ENCODE results near the gene PANK4. TPM values are rescaled to one million over a fixed set of nuclear protein-coding genes. Genes with fewer than 3 reads are reported as not detected.

PANK4 gene
- polyA plus RNA-seq, 2 of the 4 experiments (the other 2 are of a cell fraction): 8.1 to 13.8 TPM

- Histone ChIP-seq H3K27ac (no peak overlapping the region), H3K9me3 (no peaks in the 10 kb centered on the region), H3K4me1 (peaks cover 25% of the 10 kb centered on the region), H3K4me2 (no peak overlapping the region), H3K4me3 (no peak overlapping the region)
- FAIRE-seq (no peak), ATAC-seq (no peak), DNase-seq (ENCODE audit: low read depth in 1 of 2, low spot score in 1 of 2) (no peak)
- 91% methylated on average over 17 of the region's 21 CpGs for WGBS (ENCODE audit: missing lambda C conversion rate)
- no peak for TF ChIP-seq ELK1 (IDR thresholded peaks at IDR 0.05; ENCODE audit: low read depth, low read length)
- no peak for TF ChIP-seq RNF2 (IDR thresholded peaks at IDR 0.05; ENCODE audit: borderline replicate concordance, low read depth)
- TF ChIP-seq BCL3 (IDR thresholded peaks at IDR 0.05): no peak
- TF ChIP-seq HOXB13 (CRISPR knock-in tag; IDR thresholded peaks at IDR 0.05; ENCODE audit: low read depth): no peak
- no peak for TF ChIP-seq BHLHE40 (IDR thresholded peaks at IDR 0.05; ENCODE audit: low read depth, low read length)
- TF ChIP-seq E2F6 (IDR thresholded peaks at IDR 0.05; ENCODE audit: borderline replicate concordance, low read depth): no peak
- no peak for TF ChIP-seq USF2 (IDR thresholded peaks at IDR 0.05)
- no peak for TF ChIP-seq EHF (CRISPR knock-in tag; IDR thresholded peaks at IDR 0.05)
- TF ChIP-seq GATA3 (IDR thresholded peaks at IDR 0.05; ENCODE audit: borderline replicate concordance): no peak
- CTCF ChIA-PET: interaction anchor here (1.8 kb wide), 1 partner anchor 26 kb away, joined by 7 read pairs; no protein-coding TSS in a partner anchor
- POLR2A ChIA-PET: no interaction called here
Measured at GRCh38 chr1:2520806-2521205, 5.6 kb downstream of the PANK4 start.

DNA sequence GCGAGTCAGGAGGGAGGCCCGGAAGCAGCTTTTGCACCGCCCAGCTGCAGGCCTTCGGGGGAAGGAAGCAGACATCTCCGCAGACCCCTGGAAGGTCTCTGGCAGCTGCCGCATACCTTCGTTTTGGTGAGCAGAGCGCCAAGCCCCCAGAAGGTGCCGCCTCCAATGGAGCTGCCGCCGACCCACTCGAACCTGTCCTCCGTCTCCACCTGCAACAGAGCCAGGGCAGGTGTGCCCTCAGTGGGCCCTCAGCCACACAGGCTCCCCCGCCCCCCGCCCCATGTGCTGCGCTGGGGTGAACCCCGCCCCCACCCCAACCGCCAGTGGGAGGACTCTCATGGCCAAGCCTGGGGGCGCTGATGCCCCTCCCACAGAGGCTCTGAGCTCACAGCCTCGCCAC is 6.2 kb downstream of the PANK4 start:
- TF ChIP-seq SMC3 (IDR thresholded peaks at IDR 0.05): no peak
- no peak for TF ChIP-seq RARB (CRISPR knock-in tag; IDR thresholded peaks at IDR 0.05)
- no peak for TF ChIP-seq CBX8 (IDR thresholded peaks at IDR 0.05)
- no peak for TF ChIP-seq ELK1 (IDR thresholded peaks at IDR 0.05; ENCODE audit: low read depth, low read length)
- TF ChIP-seq HDAC2 (IDR thresholded peaks at IDR 0.05): no peak
- TF ChIP-seq RCOR1 (IDR thresholded peaks at IDR 0.05; ENCODE audit: low read depth, low read length): no peak
- no peak for TF ChIP-seq MAZ (IDR thresholded peaks at IDR 0.05; ENCODE audit: borderline replicate concordance, low read depth, low read length)
- Histone ChIP-seq H3K4me2 (no peak overlapping the region), H3K4me3 (no peak overlapping the region), H3K9me3 (no peaks in the 10 kb centered on the region), H3K27ac (no peak overlapping the region), H3K4me1 (peaks cover 25% of the 10 kb centered on the region)
- POLR2A ChIA-PET: no interaction called here
- CTCF ChIA-PET: interaction anchor here (0.9 to 1.8 kb wide), 2 partner anchors 11 to 27 kb away, joined by 3 to 7 read pairs; no protein-coding TSS in a partner anchor
- 97% methylated on average over 6 of the region's 20 CpGs for WGBS (ENCODE audit: missing lambda C conversion rate)
- FAIRE-seq (no peak), DNase-seq (ENCODE audit: low read depth in 1 of 2, low spot score in 1 of 2) (no peak), ATAC-seq (no peak)

- TF ChIP-seq HDAC2 (IDR thresholded peaks at IDR 0.05) (no peak), CTCF (IDR thresholded peaks at IDR 0.05) (no peak), RCOR1 (IDR thresholded peaks at IDR 0.05; ENCODE audit: low read depth, low read length) (no peak), ZFP36 (IDR thresholded peaks at IDR 0.05; ENCODE audit: borderline replicate concordance, partially characterized antibody) (no peak), NPAS2 (CRISPR knock-in tag; IDR thresholded peaks at IDR 0.05; ENCODE audit: borderline replicate concordance) (no peak), GATA3 (IDR thresholded peaks at IDR 0.05; ENCODE audit: borderline replicate concordance) (no peak), NR3C1 (IDR thresholded peaks at IDR 0.05) (no peak), JUN (IDR thresholded peaks at IDR 0.05) (no peak), CHD2 (IDR thresholded peaks at IDR 0.05; ENCODE audit: low read length, partially characterized antibody) (no peak), ESRRA (IDR thresholded peaks at IDR 0.05; ENCODE audit: borderline replicate concordance, low read length) (no peak)
- no peak for FAIRE-seq
- ChIA-PET POLR2A (no interaction called here), CTCF (interaction anchor here (0.9 to 1.9 kb wide), 4 partner anchors 11 to 29 kb away, joined by 3 to 7 read pairs (median 5); no protein-coding TSS in a partner anchor)
- Histone ChIP-seq H3K27ac (no peak overlapping the region), H3K4me3 (no peak overlapping the region), H3K9me3 (no peaks in the 10 kb centered on the region), H3K4me1 (peaks cover 20% of the 10 kb centered on the region), H3K4me2 (no peak overlapping the region)
- WGBS (ENCODE audit: missing lambda C conversion rate): 98% methylated on average over 20 of the region's 30 CpGs
- no peak for DNase-seq (ENCODE audit: low read depth in 1 of 2, low spot score in 1 of 2)
- ATAC-seq: no peak
Measured at GRCh38 chr1:2519729-2520128, 6.7 kb downstream of the PANK4 start.

Data from A549 (cell line).